ENCODE data around the gene SFXN3. TPM values are rescaled to one million over a fixed set of nuclear protein-coding genes. Genes with fewer than 3 reads are reported as not detected.
A peak's percentile ranks its signal among the peaks of the same experiment; 100 is the strongest.

Gene SFXN3
- total and polyA plus RNA-seq, 2 of the 13 experiments (the other 11 are each of a cell fraction or from before 2014, with no cell fraction given): 16.8 to 71.5 TPM

DNA sequence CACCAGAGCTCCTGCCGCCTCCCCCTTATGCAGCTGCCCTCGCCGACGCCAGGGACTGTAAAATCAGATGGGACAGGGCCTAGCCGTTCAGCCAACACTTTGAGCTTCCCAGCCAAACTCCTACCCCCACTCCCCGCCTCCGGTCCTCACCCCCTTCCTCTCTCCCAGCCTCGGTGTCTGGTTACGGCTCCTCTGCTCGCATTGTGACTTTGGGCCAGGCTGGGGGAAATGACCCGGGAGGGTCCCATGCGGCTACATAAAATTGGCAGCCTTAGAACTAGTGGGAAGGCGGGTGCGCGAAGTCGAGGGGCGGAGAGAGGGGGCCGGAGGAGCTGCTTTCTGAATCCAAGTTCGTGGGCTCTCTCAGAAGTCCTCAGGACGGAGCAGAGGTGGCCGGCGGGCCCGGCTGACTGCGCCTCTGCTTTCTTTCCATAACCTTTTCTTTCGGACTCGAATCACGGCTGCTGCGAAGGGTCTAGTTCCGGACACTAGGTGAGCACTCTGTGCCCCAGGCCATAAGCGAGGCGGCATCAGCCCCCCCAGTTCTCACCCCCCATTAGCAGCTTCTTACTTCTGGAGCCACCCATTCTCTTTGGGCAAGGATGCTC, 30.7 kb downstream of the SFXN3 start, which contains the start of gene KAZALD1:
Gene KAZALD1 (plus strand): TSS at position 366 of the 608 bp plus-strand sequence. CDS start 604 bp downstream, outside the sequence.
- POLR2A ChIA-PET: interaction anchor here (0.6 to 9.0 kb wide), 17 partner anchors 10 to 506 kb away, joined by 3 to 141 read pairs (median 7); partner anchors contain the start of genes BTRC, PDZD7, SEMA4G and SFXN3
- H3K4me2 ChIP-seq (ENCODE audit: low read depth, low read length): peak within 1 kb of the TSS; percentile 99
- CTCF ChIA-PET (ENCODE audit: low intra/inter-chr PET ratio, low total read pairs): interaction anchor here (2.5 kb wide), 1 partner anchor 20 kb away, joined by 11 read pairs; no protein-coding TSS in a partner anchor
- peaks cover 46% of the 10 kb centered on the region for H3K79me2 ChIP-seq (ENCODE audit: insufficient read depth, low read length)
- TSS peak; percentile 76 for BruUV-seq (replicated peaks)
- peak within 1 kb of the TSS; percentile 99 for H3K27ac ChIP-seq (ENCODE audit: extremely low read length, insufficient read depth, low read length)
- no peaks in the 10 kb centered on the region for H3K36me3 ChIP-seq (replicated peaks in 1 of 2; ENCODE audit: control insufficient read depth in 1 of 2, insufficient read depth in 2 of 2, low read length in 2 of 2)
- no peaks in the 10 kb centered on the region for H3K9me3 ChIP-seq (ENCODE audit: low read length)
- DNase-seq (ENCODE audit: low spot score) (peak; percentile 37), FAIRE-seq (no peak), ATAC-seq (peak; percentile 0; the same call in 1 of the 3 replicates)
- H2AFZ ChIP-seq (ENCODE audit: low read length): peak within 1 kb of the TSS; percentile 97
- intact Hi-C loops (cut with micrococcal nuclease; ENCODE audit: unreplicated experiment): no loop called here
- no peaks in the 10 kb centered on the region; a peak in 1 of 5 replicates for H3K27me3 ChIP-seq (ENCODE audit: control insufficient read depth in 1 of 2, insufficient read depth in 2 of 2, low read length in 2 of 2)
- in situ Hi-C loops (cut with HindIII; ENCODE audit: extremely low pct_ligation_motif_present, low pct_unique_long_range_greater_than_20kb): no loop called here
- H4K20me1 ChIP-seq (ENCODE audit: insufficient read depth, low read length): no peaks in the 10 kb centered on the region; the same call in 1 of the 2 replicates
- H3K4me3 ChIP-seq (replicated peaks in 1 of 3; ENCODE audit: insufficient read depth in 1 of 3, low read depth in 2 of 3, low read length in 3 of 3): peak within 1 kb of the TSS; percentile 82 to 97 (median 87)
- 0% methylated on average over 17 of the region's 31 CpGs for WGBS (ENCODE audit: low lambda C conversion rate)
- H3K9ac ChIP-seq (ENCODE audit: insufficient read depth, low read depth, low read length): peak within 1 kb of the TSS; percentile 99
- peaks cover 64% of the 10 kb centered on the region for H3K4me1 ChIP-seq (ENCODE audit: insufficient read depth, low read length)
- TF ChIP-seq HOXA3 (CRISPR knock-in tag; IDR thresholded peaks at IDR 0.05) (no peak), ZNF713 (CRISPR knock-in tag; IDR thresholded peaks at IDR 0.05) (0 out of 2 replicates have a peak, but pooled peaks have one; percentile 40), ZNF563 (CRISPR knock-in tag; IDR thresholded peaks at IDR 0.05) (peak; percentile 20; the same call in 1 of the 2 replicates), DNMT3B (CRISPR knock-in tag; conservative IDR thresholded peaks at IDR 0.05) (no peak), KAT8 (CRISPR knock-in tag; IDR thresholded peaks at IDR 0.05) (no peak), ATF7-NPFF (CRISPR knock-in tag; IDR thresholded peaks at IDR 0.05; ENCODE audit: low read depth) (no peak), ATF7 (IDR thresholded peaks at IDR 0.05) (no peak), ATF7 (CRISPR knock-in tag; IDR thresholded peaks at IDR 0.05) (no peak), TAF15 (IDR thresholded peaks at IDR 0.05; ENCODE audit: low read depth, low read length, poor library complexity, severe bottlenecking) (no peak), JDP2 (CRISPR knock-in tag; IDR thresholded peaks at IDR 0.05; ENCODE audit: borderline replicate concordance) (no peak), ZNF24 (IDR thresholded peaks at IDR 0.05) (no peak), PCBP1 (IDR thresholded peaks at IDR 0.05; ENCODE audit: borderline replicate concordance, low read depth, low read length) (peak; percentile 90; the same call in 1 of the 2 replicates), ZNF138 (CRISPR knock-in tag; IDR thresholded peaks at IDR 0.05; ENCODE audit: low read depth) (no peak), POLR2AphosphoS5 (IDR thresholded peaks at IDR 0.05; ENCODE audit: low read depth, low read length) (peak; percentile 26; the same call in 1 of the 2 replicates), ZNF879 (CRISPR knock-in tag; IDR thresholded peaks at IDR 0.05) (0 out of 2 replicates have a peak, but pooled peaks have one; percentile 41), JUNB (CRISPR knock-in tag; IDR thresholded peaks at IDR 0.05; ENCODE audit: borderline replicate concordance) (0 out of 2 replicates have a peak, but pooled peaks have one; percentile 2), ZKSCAN8 (CRISPR knock-in tag; IDR thresholded peaks at IDR 0.05; ENCODE audit: borderline replicate concordance) (no peak)
- TF ChIP-seq, protein P1, sequence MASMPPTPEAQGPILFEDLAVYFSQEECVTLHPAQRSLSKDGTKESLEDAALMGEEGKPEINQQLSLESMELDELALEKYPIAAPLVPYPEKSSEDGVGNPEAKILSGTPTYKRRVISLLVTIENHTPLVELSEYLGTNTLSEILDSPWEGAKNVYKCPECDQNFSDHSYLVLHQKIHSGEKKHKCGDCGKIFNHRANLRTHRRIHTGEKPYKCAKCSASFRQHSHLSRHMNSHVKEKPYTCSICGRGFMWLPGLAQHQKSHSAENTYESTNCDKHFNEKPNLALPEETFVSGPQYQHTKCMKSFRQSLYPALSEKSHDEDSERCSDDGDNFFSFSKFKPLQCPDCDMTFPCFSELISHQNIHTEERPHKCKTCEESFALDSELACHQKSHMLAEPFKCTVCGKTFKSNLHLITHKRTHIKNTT (CRISPR knock-in tag; IDR thresholded peaks at IDR 0.05): no peak
- TF ChIP-seq, protein P2, sequence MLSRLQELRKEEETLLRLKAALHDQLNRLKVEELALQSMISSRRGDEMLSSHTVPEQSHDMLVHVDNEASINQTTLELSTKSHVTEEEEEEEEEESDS (CRISPR knock-in tag; IDR thresholded peaks at IDR 0.05; ENCODE audit: borderline replicate concordance): 0 out of 2 replicates have a peak, but pooled peaks have one; percentile 54
- TF ChIP-seq, protein P3, sequence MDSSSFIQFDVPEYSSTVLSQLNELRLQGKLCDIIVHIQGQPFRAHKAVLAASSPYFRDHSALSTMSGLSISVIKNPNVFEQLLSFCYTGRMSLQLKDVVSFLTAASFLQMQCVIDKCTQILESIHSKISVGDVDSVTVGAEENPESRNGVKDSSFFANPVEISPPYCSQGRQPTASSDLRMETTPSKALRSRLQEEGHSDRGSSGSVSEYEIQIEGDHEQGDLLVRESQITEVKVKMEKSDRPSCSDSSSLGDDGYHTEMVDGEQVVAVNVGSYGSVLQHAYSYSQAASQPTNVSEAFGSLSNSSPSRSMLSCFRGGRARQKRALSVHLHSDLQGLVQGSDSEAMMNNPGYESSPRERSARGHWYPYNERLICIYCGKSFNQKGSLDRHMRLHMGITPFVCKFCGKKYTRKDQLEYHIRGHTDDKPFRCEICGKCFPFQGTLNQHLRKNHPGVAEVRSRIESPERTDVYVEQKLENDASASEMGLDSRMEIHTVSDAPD (CRISPR knock-in tag; IDR thresholded peaks at IDR 0.05): 0 out of 2 replicates have a peak, but pooled peaks have one; percentile 55
- TF ChIP-seq, protein P4, sequence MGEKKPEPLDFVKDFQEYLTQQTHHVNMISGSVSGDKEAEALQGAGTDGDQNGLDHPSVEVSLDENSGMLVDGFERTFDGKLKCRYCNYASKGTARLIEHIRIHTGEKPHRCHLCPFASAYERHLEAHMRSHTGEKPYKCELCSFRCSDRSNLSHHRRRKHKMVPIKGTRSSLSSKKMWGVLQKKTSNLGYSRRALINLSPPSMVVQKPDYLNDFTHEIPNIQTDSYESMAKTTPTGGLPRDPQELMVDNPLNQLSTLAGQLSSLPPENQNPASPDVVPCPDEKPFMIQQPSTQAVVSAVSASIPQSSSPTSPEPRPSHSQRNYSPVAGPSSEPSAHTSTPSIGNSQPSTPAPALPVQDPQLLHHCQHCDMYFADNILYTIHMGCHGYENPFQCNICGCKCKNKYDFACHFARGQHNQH (CRISPR knock-in tag; IDR thresholded peaks at IDR 0.05): no peak
